GM13977 (cell line): ENCODE measurements around the gene YWHAQ.
"Not testable (repeated sequence)": the region's sequence is repeated elsewhere in the genome, so short reads cannot be mapped to it uniquely, and the experiment has no call there.

Source experiments
- DNase-seq: peaks from one replicate; pipeline ENCODE4 v3.0.0; 2012; ENCODE audit warnings: low spot score
- in situ Hi-C: fragments of 300-500 bp; cut with MboI; formaldehyde crosslinking; loops from one replicate; pipeline ENCODE4 v1.12.0; 2022; ENCODE audit warnings: low sequenced_read_pairs, low pct_unique_long_range_greater_than_20kb, mixed read lengths, inconsistent platforms; ENCODE audit not compliant: unreplicated experiment
- TF ChIP-seq, protein P1 (sequence below): IDR thresholded peaks from 2 replicates; pipeline ENCODE4 v1.5.1; 2012; ENCODE audit warnings: mild to moderate bottlenecking, control low read depth; ENCODE audit not compliant: insufficient read depth; ENCODE audit errors: extremely low read depth, missing control alignments

The YWHAQ gene

GRCh38 chr2:9555297-9556120, 75.3 kb downstream of the YWHAQ start, which contains the start of gene ADAM17:
TSS of gene ADAM17 (minus strand) at chr2:9555830. CDS start at chr2:9555605, 225 bp downstream.
- in situ Hi-C loops = no loop called here
- TF ChIP-seq, protein P1, sequence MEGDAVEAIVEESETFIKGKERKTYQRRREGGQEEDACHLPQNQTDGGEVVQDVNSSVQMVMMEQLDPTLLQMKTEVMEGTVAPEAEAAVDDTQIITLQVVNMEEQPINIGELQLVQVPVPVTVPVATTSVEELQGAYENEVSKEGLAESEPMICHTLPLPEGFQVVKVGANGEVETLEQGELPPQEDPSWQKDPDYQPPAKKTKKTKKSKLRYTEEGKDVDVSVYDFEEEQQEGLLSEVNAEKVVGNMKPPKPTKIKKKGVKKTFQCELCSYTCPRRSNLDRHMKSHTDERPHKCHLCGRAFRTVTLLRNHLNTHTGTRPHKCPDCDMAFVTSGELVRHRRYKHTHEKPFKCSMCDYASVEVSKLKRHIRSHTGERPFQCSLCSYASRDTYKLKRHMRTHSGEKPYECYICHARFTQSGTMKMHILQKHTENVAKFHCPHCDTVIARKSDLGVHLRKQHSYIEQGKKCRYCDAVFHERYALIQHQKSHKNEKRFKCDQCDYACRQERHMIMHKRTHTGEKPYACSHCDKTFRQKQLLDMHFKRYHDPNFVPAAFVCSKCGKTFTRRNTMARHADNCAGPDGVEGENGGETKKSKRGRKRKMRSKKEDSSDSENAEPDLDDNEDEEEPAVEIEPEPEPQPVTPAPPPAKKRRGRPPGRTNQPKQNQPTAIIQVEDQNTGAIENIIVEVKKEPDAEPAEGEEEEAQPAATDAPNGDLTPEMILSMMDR = peak; percentile 49
- DNase-seq = peak; percentile 92

GRCh38 chr2:9554921-9555296, 75.9 kb downstream of the YWHAQ start:
- peak; percentile 20 for DNase-seq
- TF ChIP-seq, protein P1 = no peak
- in situ Hi-C loops = no loop called here

GRCh38 chr2:9552219-9553178, 78.3 kb downstream of the YWHAQ start:
- in situ Hi-C loops = no loop called here
- TF ChIP-seq, protein P1 = no peak
- peak; percentile 42 for DNase-seq

GRCh38 chr2:9550859-9551391, 79.9 kb downstream of the YWHAQ start:
- in situ Hi-C loops = not testable (repeated sequence)
- DNase-seq = peak; percentile 37

GRCh38 chr2:9549420-9549819, 81.4 kb downstream of the YWHAQ start:
- TF ChIP-seq, protein P1 = no peak
- in situ Hi-C loops = no loop called here
- no peak for DNase-seq

DNA sequence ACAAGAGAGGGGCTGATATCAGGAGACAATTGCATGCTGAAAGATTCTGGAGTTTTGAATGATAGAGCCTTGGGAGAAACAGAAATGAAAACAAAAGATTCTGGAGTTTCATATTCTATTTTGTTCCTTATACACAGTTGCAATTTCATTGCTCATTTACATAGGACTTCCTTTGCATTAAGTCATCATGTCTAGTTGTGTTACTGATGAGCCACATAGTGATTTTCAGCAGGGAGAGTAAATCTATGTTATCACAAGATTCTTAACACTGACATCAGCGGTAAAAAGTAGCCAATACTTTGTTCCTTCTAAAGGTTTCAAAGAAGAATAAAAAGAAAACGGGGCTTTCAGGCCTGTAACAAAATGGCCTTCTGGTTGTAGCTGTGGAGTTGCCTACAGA, 82.3 kb downstream of the YWHAQ start:
- in situ Hi-C loops = no loop called here
- DNase-seq = peak; percentile 44
- TF ChIP-seq, protein P1 = no peak
